ENCODE measurements around the gene CSNK1D. TPM values are rescaled to one million over a fixed set of nuclear protein-coding genes. Genes with fewer than 3 reads are reported as not detected.

The CSNK1D gene
- total and polyA plus RNA-seq, 3 donors from 2014 or later: 137 to 179 (median 178) TPM

- Histone ChIP-seq H3K27ac (no peak overlapping the region), H3K27me3 (no peaks in the 10 kb centered on the region), H3K4me1 (no peaks in the 10 kb centered on the region), H3K9me3 (no peaks in the 10 kb centered on the region), H3K36me3 (ENCODE audit: low read depth, missing control alignments) (no peaks in the 10 kb centered on the region), H3K4me3 (no peak overlapping the region)
- 69 to 72% methylated on average over 10 of the region's 10 CpGs for WGBS, 2 donors
- intact Hi-C loops (cut with DNase I; ENCODE audit: low total_unique reads): no loop called here
- DNase-seq: no peak
- TF ChIP-seq POLR2A (IDR thresholded peaks at IDR 0.05) (no peak), CTCF (IDR thresholded peaks at IDR 0.05) (no peak)
These were observed 50.7 kb downstream of the CSNK1D start for GRCh38 chr17:82222816-82223215.

GRCh38 chr17:82221341-82221902 lies 52.1 kb downstream of the CSNK1D start:
- DNase-seq: no peak
- H3K4me3 ChIP-seq: no peak overlapping the region
- intact Hi-C loops (cut with DNase I; ENCODE audit: low total_unique reads): no loop called here
- peaks cover 10% of the 10 kb centered on the region for H3K4me1 ChIP-seq
- no peaks in the 10 kb centered on the region for H3K27me3 ChIP-seq
- H3K9me3 ChIP-seq: no peaks in the 10 kb centered on the region
- TF ChIP-seq CTCF (IDR thresholded peaks at IDR 0.05) (no peak), POLR2A (IDR thresholded peaks at IDR 0.05) (no peak)
- 81 to 84% methylated on average over 10 of the region's 10 CpGs for WGBS, 2 donors
- no peaks in the 10 kb centered on the region for H3K36me3 ChIP-seq (ENCODE audit: low read depth, missing control alignments)
- H3K27ac ChIP-seq: no peak overlapping the region

DNA sequence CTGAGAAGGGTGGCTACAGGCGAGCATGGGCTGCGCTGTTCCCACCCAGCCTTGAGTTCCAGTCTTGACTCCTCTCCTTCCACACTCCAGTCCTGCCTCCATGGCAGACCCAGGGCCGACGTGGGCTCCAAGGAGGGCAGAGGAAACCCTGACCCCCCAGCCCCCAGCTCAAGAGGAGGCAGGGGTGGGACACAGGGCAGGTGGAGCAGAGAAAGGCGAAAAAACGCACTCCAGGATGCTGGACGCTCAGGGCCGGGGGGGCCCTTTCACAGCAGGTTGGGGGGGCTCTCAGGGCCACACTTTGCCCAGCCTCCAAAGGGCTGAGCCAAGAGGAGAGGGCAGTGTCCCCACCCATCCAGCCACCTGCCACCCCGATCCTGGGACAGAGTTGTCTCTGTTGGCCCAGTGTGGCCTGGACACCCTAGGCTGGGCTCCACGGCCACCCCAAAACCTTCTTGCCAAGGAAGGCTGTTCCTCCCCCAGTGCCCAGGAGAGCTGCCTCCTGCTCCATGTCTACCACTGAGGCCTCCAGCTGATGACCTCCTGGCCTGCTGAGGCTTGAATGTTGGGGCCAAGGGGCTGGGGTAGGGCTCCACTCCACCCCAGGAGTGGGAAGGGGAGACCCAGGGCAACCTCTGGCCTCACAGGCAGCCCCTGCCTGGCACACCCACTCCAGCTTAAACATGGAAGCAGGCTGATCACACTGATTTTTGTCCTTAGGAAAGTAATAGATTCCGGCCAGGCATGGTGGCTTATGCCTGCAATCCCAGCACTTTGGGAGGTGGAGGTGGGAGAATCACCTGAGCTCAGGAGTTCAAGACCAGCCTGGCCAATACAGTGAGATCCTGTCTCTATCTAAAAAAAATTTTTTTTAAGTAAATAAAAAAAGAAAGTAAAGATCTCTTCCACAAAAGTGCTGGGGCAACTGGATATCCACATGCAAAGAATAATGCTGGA lies 53.5 kb downstream of the CSNK1D start:
- no peak for TF ChIP-seq POLR2A (IDR thresholded peaks at IDR 0.05)
- TF ChIP-seq CTCF (IDR thresholded peaks at IDR 0.05): no peak
- no peak overlapping the region for H3K4me3 ChIP-seq
- no peaks in the 10 kb centered on the region for H3K9me3 ChIP-seq
- H3K27me3 ChIP-seq: no peaks in the 10 kb centered on the region
- peaks cover 15% of the 10 kb centered on the region for H3K4me1 ChIP-seq
- WGBS, 2 donors: 84 to 93% methylated on average over 9 to 11 of the region's 11 CpGs
- intact Hi-C loops (cut with DNase I; ENCODE audit: low total_unique reads): no loop called here
- no peak overlapping the region for H3K27ac ChIP-seq
- H3K36me3 ChIP-seq (ENCODE audit: low read depth, missing control alignments): no peaks in the 10 kb centered on the region
- DNase-seq: no peak

GRCh38 chr17:82219083-82219482 lies 54.4 kb downstream of the CSNK1D start:
- no peak for TF ChIP-seq CTCF (IDR thresholded peaks at IDR 0.05)
- intact Hi-C loops (cut with DNase I; ENCODE audit: low total_unique reads): no loop called here
- Histone ChIP-seq H3K4me1 (peaks cover 15% of the 10 kb centered on the region), H3K27ac (no peak overlapping the region), H3K27me3 (no peaks in the 10 kb centered on the region), H3K4me3 (no peak overlapping the region), H3K36me3 (ENCODE audit: low read depth, missing control alignments) (no peaks in the 10 kb centered on the region), H3K9me3 (no peaks in the 10 kb centered on the region)
- 85 to 96% methylated on average over 7 of the region's 7 CpGs for WGBS, 2 donors
- DNase-seq: no peak

All from testis (tissue), 3 donors.